HepG2 (cell line): ENCODE data around the gene CLHC1. TPM values are rescaled to one million over a fixed set of nuclear protein-coding genes. Genes with fewer than 3 reads are reported as not detected.
A peak's percentile ranks its signal among the peaks of the same experiment; 100 is the strongest.

Experiments used
- BORCS8-MEF2B ChIP-seq: sonication (generic); formaldehyde crosslinking; IDR thresholded peaks from 2 replicates; pipeline ENCODE4 v1.8.0; 2022; ENCODE audit warnings: mild to moderate bottlenecking, missing genetic modification reagents
- ISL2 ChIP-seq: sonication (generic); formaldehyde crosslinking; IDR thresholded peaks from 2 replicates; pipeline ENCODE4 v1.5.0; 2020; ENCODE audit warnings: missing genetic modification reagents
- MBD4 ChIP-seq: IDR thresholded peaks from 2 replicates; pipeline ENCODE4 v1.6.1; 2012; ENCODE audit warnings: low read length, inconsistent platforms, borderline replicate concordance
- NFE2L1 ChIP-seq: sonication (generic); formaldehyde crosslinking; IDR thresholded peaks from 2 replicates; pipeline ENCODE4 v1.4.0; 2020; ENCODE audit warnings: missing genetic modification reagents, mild to moderate bottlenecking, borderline replicate concordance
- NR3C1 ChIP-seq: sonication (generic); formaldehyde crosslinking; IDR thresholded peaks from 2 replicates; pipeline ENCODE4 v1.4.0; 2020; ENCODE audit warnings: missing genetic modification reagents
- PPARG ChIP-seq: conservative IDR thresholded peaks from 2 replicates; pipeline ENCODE4 v1.6.1; 2016; ENCODE audit warnings: missing biosample characterization, missing genetic modification reagents
- RFXAP ChIP-seq: sonication (generic); formaldehyde crosslinking; IDR thresholded peaks from 2 replicates; pipeline ENCODE4 v1.4.0; 2020; ENCODE audit warnings: missing genetic modification reagents, borderline replicate concordance
- SMAD1 ChIP-seq: sonication (generic); formaldehyde crosslinking; IDR thresholded peaks from 2 replicates; pipeline ENCODE4 v1.4.0; 2020; ENCODE audit warnings: missing genetic modification reagents, low read depth, mild to moderate bottlenecking, borderline replicate concordance
- SRF ChIP-seq: IDR thresholded peaks from 2 replicates; pipeline ENCODE4 v1.6.1; 2011; ENCODE audit warnings: mild to moderate bottlenecking, low read depth, low read length, moderate library complexity
- THYN1 ChIP-seq: sonication (generic); formaldehyde crosslinking; IDR thresholded peaks from 2 replicates; pipeline ENCODE4 v1.8.1; 2023; ENCODE audit warnings: low read depth, mild to moderate bottlenecking, moderate library complexity, missing genetic modification reagents, borderline replicate concordance
- ZBTB20 ChIP-seq: sonication (generic); formaldehyde crosslinking; IDR thresholded peaks from 2 replicates; pipeline ENCODE4 v1.8.1; 2023; ENCODE audit warnings: missing genetic modification reagents, low read depth, mild to moderate bottlenecking, borderline replicate concordance
- ZBTB7A ChIP-seq: sonication (generic); formaldehyde crosslinking; IDR thresholded peaks from 2 replicates; pipeline ENCODE4 v1.8.0; 2022; ENCODE audit warnings: mild to moderate bottlenecking, missing genetic modification reagents
- ZNF121 ChIP-seq: sonication (generic); formaldehyde crosslinking; IDR thresholded peaks from 2 replicates; pipeline ENCODE4 v1.5.0; 2020; ENCODE audit warnings: mild to moderate bottlenecking, missing genetic modification reagents
- ZNF160 ChIP-seq: sonication (generic); formaldehyde crosslinking; IDR thresholded peaks from 2 replicates; pipeline ENCODE4 v1.8.0; 2022; ENCODE audit warnings: mild to moderate bottlenecking, inconsistent platforms, missing genetic modification reagents
- ZNF17 ChIP-seq: sonication (generic); formaldehyde crosslinking; IDR thresholded peaks from 2 replicates; pipeline ENCODE4 v1.5.0; 2020; ENCODE audit warnings: mild to moderate bottlenecking, missing genetic modification reagents
- ZNF619 ChIP-seq: sonication (generic); formaldehyde crosslinking; IDR thresholded peaks from 2 replicates; pipeline ENCODE4 v1.4.0; 2020; ENCODE audit warnings: mild to moderate bottlenecking, missing genetic modification reagents
- ZSCAN22 ChIP-seq: sonication (generic); formaldehyde crosslinking; IDR thresholded peaks from 2 replicates; pipeline ENCODE4 v1.4.0; 2020; ENCODE audit warnings: mild to moderate bottlenecking, missing genetic modification reagents
- polyA plus RNA-seq, 8 experiments: library from polyadenylated mRNA; depleted of rRNA in 3 of 8; stranded (reverse) in 7 of 8; unstranded in 1 of 8; fragments of >200 nt; fragmentation: Illumina TruSeq in 4 of 8; extraction: Trizol in 4 of 8; gene quantifications; 2 replicates each; pipeline versions ENCODE4 v1.2.1 to v1.2.3, GENCODE V29; 2011 to 2016; ENCODE audit warnings: low read depth in 4 of 8, missing spikeins in 1 of 8, mixed read lengths in 1 of 8; ENCODE audit not compliant: insufficient read depth in 1 of 8
- total RNA-seq, 5 experiments: library from RNA; depleted of rRNA; stranded (reverse); fragments of >200 nt; fragmentation: Illumina TruSeq; extraction: Trizol; gene quantifications; 2 replicates each; pipeline ENCODE4 v1.2.3, GENCODE V29; 2016; ENCODE audit warnings: low read depth in 1 of 5
- TF ChIP-seq, protein P1 (sequence below): sonication (generic); formaldehyde crosslinking; IDR thresholded peaks from 2 replicates; pipeline ENCODE4 v1.4.0; 2020; ENCODE audit warnings: low read depth, mild to moderate bottlenecking, missing genetic modification reagents
- TF ChIP-seq, protein P2 (sequence below): sonication (generic); formaldehyde crosslinking; IDR thresholded peaks from 2 replicates; pipeline ENCODE4 v1.4.0; 2020; ENCODE audit warnings: missing genetic modification reagents, borderline replicate concordance
- TF ChIP-seq, protein P3 (sequence below): sonication (generic); formaldehyde crosslinking; IDR thresholded peaks from 2 replicates; pipeline ENCODE4 v1.8.1; 2023; ENCODE audit warnings: mild to moderate bottlenecking, inconsistent platforms, moderate library complexity, missing genetic modification reagents, borderline replicate concordance
- TF ChIP-seq, protein P4 (sequence below): sonication (generic); formaldehyde crosslinking; IDR thresholded peaks from 2 replicates; pipeline ENCODE4 v1.4.0; 2020; ENCODE audit warnings: low read depth, mild to moderate bottlenecking, missing genetic modification reagents

CLHC1 gene
- total and polyA plus RNA-seq, 2 of the 13 experiments (the other 11 are each of a cell fraction or from before 2014, with no cell fraction given): 9.8 to 12.6 TPM

DNA sequence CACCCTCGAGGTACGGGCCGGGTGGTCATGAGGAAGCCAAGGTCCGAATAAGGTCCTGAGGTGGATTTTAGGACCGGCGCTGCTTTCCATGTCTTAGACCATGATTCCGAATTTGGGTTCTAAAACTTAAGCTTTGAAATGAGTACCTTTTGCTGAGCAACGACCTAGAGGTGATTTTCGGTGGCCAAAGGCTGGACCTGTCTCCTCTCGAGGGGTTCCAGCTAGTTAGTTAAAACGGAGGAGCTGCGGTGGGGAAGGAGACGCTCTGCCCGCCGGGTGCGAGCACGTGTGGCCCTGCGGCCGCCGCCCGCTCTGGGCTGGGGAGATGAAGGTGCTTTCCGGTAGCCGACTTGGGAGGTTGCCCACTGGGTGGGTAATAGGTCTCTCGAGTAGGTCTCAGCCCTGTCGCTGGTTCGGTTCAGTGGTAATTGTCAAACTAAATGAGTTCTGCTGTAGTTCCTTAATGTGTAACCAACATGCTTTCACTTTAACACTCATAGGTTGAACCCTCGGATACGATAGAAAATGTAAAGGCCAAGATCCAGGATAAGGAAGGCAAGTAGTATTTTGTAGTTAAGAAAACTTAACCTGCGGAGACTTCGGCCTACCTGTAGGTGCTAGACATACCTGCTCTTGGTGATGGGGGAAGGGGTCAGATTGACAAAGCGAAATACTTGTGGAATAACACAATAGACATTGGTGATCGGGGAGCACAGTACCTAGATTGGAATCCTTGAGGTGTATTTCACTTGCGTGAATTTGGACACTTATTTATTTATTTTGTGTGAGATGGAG, 967 bp upstream of the CLHC1 start (continued):
- 0 out of 2 replicates have a peak, but pooled peaks have one; percentile 16 for TF ChIP-seq RFXAP (CRISPR knock-in tag)
- no peak for TF ChIP-seq SMAD1
- TF ChIP-seq, protein P1, sequence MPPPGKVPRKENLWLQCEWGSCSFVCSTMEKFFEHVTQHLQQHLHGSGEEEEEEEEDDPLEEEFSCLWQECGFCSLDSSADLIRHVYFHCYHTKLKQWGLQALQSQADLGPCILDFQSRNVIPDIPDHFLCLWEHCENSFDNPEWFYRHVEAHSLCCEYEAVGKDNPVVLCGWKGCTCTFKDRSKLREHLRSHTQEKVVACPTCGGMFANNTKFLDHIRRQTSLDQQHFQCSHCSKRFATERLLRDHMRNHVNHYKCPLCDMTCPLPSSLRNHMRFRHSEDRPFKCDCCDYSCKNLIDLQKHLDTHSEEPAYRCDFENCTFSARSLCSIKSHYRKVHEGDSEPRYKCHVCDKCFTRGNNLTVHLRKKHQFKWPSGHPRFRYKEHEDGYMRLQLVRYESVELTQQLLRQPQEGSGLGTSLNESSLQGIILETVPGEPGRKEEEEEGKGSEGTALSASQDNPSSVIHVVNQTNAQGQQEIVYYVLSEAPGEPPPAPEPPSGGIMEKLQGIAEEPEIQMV (CRISPR knock-in tag): 0 out of 2 replicates have a peak, but pooled peaks have one; percentile 24
- no peak for TF ChIP-seq PPARG (CRISPR knock-in tag)
- TF ChIP-seq ZNF121 (CRISPR knock-in tag): no peak
- TF ChIP-seq ZBTB7A (CRISPR knock-in tag): 0 out of 2 replicates have a peak, but pooled peaks have one; percentile 3
- TF ChIP-seq, protein P2, sequence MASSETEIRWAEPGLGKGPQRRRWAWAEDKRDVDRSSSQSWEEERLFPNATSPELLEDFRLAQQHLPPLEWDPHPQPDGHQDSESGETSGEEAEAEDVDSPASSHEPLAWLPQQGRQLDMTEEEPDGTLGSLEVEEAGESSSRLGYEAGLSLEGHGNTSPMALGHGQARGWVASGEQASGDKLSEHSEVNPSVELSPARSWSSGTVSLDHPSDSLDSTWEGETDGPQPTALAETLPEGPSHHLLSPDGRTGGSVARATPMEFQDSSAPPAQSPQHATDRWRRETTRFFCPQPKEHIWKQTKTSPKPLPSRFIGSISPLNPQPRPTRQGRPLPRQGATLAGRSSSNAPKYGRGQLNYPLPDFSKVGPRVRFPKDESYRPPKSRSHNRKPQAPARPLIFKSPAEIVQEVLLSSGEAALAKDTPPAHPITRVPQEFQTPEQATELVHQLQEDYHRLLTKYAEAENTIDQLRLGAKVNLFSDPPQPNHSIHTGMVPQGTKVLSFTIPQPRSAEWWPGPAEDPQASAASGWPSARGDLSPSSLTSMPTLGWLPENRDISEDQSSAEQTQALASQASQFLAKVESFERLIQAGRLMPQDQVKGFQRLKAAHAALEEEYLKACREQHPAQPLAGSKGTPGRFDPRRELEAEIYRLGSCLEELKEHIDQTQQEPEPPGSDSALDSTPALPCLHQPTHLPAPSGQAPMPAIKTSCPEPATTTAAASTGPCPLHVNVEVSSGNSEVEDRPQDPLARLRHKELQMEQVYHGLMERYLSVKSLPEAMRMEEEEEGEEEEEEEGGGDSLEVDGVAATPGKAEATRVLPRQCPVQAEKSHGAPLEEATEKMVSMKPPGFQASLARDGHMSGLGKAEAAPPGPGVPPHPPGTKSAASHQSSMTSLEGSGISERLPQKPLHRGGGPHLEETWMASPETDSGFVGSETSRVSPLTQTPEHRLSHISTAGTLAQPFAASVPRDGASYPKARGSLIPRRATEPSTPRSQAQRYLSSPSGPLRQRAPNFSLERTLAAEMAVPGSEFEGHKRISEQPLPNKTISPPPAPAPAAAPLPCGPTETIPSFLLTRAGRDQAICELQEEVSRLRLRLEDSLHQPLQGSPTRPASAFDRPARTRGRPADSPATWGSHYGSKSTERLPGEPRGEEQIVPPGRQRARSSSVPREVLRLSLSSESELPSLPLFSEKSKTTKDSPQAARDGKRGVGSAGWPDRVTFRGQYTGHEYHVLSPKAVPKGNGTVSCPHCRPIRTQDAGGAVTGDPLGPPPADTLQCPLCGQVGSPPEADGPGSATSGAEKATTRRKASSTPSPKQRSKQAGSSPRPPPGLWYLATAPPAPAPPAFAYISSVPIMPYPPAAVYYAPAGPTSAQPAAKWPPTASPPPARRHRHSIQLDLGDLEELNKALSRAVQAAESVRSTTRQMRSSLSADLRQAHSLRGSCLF (CRISPR knock-in tag): peak; percentile 44; the same call in 1 of the 2 replicates
- TF ChIP-seq, protein P3, sequence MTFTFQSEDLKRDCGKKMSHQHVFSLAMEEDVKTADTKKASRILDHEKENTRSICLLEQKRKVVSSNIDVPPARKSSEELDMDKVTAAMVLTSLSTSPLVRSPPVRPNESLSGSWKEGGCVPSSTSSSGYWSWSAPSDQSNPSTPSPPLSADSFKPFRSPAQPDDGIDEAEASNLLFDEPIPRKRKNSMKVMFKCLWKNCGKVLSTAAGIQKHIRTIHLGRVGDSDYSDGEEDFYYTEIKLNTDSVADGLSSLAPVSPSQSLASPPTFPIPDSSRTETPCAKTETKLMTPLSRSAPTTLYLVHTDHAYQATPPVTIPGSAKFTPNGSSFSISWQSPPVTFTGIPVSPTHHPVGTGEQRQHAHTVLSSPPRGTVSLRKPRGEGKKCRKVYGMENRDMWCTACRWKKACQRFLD: no peak; the same call in none of the 2 replicates
- no peak for TF ChIP-seq THYN1 (CRISPR knock-in tag)
- peak; percentile 63; the same call in 1 of the 2 replicates for TF ChIP-seq ZSCAN22 (CRISPR knock-in tag)
- TF ChIP-seq, protein P4, sequence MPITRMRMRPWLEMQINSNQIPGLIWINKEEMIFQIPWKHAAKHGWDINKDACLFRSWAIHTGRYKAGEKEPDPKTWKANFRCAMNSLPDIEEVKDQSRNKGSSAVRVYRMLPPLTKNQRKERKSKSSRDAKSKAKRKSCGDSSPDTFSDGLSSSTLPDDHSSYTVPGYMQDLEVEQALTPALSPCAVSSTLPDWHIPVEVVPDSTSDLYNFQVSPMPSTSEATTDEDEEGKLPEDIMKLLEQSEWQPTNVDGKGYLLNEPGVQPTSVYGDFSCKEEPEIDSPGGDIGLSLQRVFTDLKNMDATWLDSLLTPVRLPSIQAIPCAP (CRISPR knock-in tag): 0 out of 2 replicates have a peak, but pooled peaks have one; percentile 65
- TF ChIP-seq ISL2: no peak; the same call in 1 of the 2 replicates
- TF ChIP-seq ZNF17: no peak
- no peak for TF ChIP-seq MBD4
- TF ChIP-seq NFE2L1: no peak
- peak; percentile 16; the same call in 1 of the 2 replicates for TF ChIP-seq ZNF160
- no peak for TF ChIP-seq SRF
- TF ChIP-seq ZBTB20 (CRISPR knock-in tag): no peak
- no peak for TF ChIP-seq BORCS8-MEF2B
- no peak for TF ChIP-seq NR3C1
- TF ChIP-seq ZNF619: no peak
